Stimulated activated CD4-positive, alpha-beta T cell treated with anti-CD3 and anti-CD28 coated beads, Interleukin-2, amount 100 ng/mL, for 24 hours (primary cell): Measurements from ENCODE around the gene NDC80.
"Not testable (repeated sequence)": the region's sequence is repeated elsewhere in the genome, so short reads cannot be mapped to it uniquely, and the experiment has no call there.

Source experiments
- DNase-seq, 2 donors: peaks; one replicate each; pipeline ENCODE4 v3.0.0-alpha.2; 2020

The NDC80 gene

DNA sequence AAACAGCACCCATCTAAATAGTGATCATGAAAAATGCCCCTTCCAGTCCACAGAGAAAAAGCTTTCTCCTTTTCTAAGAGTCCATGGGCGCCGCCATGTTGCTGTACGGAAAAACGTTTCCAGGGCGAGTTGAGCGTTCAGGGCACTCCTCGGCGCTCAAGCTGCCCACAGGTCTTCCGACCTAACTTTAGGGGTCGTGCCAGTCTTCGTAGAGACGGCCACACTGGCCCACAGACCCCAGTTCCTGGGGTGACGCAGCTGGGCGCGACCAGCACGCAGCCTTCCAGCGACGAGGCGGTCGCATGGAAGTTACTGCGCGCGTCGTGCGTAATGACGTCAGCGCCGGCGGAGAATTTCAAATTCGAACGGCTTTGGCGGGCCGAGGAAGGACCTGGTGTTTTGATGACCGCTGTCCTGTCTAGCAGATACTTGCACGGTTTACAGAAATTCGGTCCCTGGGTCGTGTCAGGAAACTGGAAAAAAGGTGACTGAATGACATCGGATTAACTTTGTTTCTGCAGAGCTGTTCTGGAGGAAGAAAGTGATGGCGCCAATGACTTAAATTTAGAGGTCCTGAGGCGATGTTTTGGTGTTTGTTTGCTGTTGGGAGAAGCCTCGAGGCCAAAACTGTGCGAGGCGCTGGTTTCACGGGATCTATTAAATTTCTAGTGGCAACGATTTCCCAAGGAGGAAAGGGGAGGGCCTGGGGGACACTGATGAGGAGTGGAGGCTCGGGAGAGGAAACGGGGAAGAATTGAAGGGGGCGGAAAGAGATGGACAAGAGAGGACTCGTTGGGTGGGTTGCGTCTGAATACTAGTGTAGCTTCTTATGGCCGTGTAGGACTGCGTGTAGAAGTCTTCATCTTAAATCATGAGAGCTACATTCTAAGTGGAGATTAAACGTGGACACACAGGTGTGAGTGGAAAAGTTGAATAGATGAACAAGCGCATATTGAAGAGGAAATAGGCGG is at the start of gene NDC80, which contains the start of gene METTL4:
Gene NDC80, plus strand, starts transcription at position 358 of the 971 bp plus-strand sequence. CDS start 1,429 bp downstream, outside the sequence.
Gene METTL4, minus strand, starts transcription at position 306 of the 971 bp plus-strand sequence. CDS start 4,289 bp downstream, outside the sequence.
- DNase-seq = peak; percentile 84 to 87

DNA sequence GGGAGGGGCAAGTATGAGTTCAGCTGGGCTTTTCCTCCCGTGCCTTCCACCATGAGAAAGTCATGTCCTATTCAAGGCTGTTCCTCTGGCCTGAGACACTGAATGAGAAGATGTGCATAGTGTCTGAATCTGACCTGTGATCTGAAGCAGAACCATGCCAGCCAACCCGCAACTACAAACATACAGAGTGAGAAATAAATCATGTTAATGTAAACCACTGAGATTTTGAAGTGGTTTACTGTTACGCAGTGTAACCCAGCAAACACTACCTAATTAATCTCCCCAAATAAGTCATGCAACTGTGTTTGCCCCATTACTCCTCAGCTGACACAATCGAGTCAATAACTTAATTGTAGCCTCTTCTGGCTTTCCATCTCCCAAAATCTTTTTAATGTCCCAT is 49.2 kb upstream of the NDC80 start:
- DNase-seq = no peak

DNA sequence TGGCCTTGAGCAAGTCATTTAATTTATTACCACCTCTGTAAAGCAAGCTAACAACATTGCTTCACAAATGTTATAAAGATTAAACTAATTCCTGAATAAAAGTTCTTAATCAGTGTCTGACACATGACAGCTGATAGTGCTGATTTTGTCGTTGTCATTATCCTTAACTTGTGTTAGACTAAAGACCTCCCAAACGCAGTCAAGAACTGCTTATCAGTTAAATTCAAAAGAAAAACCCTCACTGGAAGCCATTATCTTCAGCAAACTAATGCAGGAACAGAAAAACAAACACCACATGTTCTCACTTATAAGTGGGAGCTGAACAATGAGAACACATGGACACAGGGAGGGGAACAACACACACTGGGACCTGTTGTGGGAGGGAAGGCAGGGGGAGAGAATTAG is 46.6 kb upstream of the NDC80 start:
- DNase-seq = not testable (repeated sequence)

DNA sequence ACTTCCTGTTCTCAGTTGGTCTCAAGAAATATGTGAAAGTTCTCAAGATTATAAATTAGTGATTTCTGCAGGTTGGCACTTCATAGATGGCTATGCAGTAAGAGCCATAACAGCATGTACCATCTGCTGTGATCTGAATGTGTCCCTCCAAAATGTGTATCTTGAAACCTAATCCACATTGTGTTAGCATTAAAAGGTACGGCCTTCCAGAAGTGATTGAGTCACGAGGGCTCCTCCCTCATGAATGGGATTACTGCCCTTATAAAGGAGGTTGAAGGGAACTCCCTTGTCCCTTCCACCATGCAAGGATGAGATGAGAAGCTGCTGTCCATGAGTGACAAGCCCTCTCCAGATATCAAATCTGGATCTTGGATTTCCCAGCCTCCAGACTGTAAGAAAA is 45.0 kb upstream of the NDC80 start:
- no peak for DNase-seq

DNA sequence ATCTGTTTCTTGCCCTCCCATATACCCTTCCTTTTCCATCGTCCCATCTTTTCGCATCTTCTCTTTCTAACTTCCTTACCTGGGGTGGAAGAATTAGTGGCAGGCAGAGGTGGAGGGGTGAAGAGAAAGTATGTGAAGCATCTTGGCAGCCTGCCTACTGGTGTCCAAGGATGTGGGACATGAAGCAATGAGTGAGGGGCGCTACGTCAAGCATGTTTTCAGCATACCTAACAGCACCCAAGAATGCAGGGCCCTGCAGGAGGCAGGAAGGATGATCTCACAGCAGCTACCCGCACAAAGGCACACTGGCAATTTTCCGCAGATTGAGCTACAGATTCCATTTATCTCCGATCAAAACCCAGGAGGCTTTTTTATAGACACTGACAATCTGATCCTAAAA is 42.2 kb upstream of the NDC80 start:
- DNase-seq = no peak

DNA sequence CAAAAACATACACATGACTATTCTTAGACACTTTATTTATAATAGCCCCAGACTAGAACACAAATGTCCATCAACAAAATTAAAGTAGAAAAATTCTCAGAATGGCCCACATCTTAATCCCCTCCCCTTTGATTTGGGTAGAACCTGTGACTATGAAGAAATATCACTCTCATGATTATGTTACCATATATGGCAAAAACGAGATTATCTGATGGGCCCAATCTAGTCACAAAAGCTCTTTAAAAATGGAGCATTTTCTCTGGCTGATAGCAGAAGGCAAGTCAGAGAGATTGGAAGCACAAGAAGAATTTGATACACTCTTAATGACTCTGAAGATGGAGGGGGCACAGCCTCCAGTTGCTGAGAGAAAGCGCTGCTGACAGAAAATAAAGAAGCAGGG is 39.6 kb upstream of the NDC80 start:
- DNase-seq = no peak

DNA sequence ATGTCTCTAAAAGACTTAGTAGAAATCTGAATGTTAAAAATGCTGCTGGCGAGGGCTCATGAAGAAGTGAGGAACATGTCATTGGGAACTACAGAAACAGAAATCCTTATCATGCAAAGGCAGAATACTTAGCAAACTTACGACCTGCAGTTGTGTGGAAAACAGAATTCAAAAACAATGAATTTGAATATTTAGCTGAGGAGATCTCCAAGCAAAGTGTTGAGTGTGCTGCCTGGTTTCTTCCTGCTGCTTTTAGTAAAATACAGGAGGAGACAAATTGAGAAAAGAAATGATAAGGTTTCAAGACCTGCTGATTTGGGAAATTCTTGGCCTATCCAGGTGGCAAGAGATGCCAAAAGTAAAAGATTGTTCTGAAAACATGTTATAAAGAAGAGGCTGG is 38.6 kb upstream of the NDC80 start:
- DNase-seq = no peak

DNA sequence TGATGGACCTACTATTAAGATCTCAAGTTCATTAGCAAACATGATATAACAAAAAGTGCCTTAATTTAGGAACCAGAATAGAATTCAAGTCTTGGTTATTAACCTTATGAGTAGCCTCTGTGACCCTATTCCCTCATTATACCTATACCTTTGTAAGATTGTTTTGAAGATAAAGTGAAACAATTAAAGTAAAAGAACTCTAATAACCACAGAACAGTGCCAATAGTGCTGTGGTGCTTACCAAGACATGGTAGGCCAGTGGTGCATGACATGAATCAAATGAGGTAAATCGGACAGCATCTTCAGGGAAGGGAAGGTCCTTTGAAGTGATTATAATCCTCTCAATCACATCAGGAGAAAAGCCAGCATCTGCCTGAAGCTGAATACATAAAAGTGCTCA is 36.5 kb upstream of the NDC80 start:
- no peak for DNase-seq

DNA sequence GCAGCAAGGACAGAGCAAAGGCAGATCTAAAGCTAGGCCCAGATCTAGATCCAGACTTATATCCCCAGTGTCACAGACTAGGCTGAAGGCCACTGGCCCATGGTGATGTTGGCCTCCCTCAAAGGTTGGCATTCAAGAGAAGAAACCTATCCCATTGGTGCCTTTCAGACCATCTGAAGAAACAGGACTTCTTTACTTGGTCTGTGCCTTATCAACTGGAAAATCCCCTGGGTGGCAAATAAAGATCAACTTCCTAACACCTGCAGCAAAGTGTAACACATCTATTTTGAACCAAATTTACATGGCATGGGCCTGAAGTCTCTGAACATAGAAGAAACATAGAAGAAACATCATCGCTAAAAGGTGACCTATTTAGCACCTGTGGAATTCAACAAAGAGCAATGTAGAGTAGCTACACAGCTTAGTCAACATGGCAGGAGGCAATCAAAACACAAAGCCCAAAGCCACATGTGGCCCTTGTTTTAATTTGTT is 35.9 kb upstream of the NDC80 start:
- DNase-seq = no peak

DNA sequence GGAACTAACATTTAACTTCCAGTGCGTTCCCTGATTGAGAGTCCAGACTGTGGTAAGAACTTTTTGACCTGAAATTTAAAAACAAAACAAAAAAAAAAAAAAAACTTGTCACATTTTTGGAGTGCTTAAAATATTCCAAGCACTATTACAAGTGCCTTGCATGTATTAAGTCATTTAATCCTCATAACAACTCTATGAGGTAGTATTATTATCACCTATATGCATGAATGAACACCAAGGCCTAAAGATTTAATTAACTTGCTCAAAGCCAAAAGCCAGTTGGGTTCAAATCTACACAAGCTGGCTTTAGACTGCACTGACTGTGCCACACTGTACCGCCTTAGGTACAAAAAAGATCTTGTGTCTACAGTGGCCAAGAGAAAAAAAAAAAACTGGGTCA is 35.3 kb upstream of the NDC80 start:
- DNase-seq = no peak

DNA sequence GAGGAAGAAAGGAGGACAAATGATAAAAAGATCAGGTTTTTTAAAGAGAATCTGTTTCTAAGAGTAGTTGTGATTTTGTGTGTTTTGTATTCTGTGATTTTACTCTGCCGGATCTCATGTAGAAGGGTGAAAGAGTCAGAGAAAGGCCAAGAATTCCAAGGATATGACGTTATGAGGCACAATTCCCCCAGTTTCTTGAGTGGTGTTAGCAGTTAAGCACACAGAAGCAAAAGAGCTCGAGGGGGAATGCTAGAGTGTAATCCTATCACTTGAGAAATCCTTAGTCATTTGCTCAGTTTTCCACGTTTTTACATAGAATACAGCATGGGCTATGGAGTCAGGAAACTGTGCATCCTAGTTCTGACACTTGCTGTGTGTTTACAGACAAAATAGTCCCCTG is 34.9 kb upstream of the NDC80 start:
- no peak for DNase-seq

DNA sequence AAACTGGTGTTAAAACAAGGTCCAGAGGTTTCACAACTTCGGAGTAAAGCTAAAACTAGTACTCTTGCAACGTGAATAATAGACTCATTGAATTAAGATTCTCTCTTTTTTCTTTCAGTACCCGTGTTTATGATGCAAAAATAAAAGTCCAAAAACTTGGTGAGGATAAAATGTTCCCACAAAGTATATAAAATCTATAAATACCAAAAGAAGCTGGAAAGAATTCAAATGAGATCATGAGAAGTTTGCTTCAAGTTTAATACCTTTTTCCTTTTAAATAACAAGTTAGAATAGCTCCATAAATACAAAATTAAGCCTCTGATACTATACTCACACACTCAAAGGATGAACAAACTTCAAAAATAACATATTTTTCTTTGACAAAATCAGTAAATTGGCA is 34.1 kb upstream of the NDC80 start:
- no peak for DNase-seq

DNA sequence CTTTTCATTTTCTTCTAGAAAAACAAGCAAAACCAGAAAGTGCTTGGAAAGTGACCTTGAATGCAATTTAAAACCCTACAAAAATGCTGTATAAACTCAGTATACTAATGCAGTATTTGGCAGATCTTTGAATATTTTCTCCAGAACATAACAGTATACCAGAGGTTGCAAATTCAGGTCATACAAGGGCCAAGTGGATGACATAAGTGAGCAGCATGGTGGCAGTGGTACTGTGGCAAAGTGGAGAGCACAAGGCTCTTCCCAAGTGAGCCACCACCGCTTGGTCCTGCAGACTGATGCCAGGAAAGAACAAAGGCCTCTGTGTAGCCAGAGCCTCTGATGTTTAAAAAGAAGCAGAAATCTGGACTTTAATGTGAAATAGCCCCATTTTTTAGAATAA is 33.1 kb upstream of the NDC80 start:
- DNase-seq = no peak

DNA sequence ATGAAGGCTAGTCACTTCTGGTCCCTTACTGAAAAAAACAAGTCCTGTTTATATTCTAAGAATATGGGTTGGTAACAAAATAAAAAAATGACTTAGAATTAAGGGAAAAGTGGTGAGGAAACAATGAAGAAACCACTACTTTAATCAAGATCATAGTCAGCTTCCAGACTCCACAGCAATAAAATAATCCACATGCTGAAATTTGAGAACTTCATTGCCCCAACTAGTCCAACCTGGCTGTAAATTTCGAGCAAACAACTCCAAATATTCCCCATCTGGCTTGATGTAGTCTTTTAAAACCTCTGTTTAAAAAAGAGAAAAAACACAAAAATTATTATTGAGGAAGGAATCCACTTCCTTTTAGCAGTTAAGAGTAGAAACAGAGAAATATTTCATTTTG is 32.5 kb upstream of the NDC80 start:
- DNase-seq = no peak

DNA sequence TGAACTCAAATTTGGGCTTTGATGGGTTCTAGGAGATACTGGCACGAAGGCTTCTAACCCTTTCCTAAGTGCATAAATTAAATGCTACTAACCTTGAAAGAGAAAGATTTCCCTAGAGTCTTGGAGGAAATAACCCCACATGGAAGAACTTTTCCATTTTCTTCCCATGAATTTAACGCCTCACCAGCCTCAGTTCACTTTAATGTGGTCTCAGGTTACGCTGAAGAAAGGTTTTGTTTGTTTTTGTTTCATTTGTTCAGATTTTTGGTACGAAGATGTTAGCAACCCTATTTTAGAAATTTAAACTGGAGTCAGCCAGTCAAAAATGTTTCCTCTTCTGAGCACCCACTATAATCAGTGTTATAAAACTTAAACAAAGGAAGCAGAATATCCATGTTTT is 30.8 kb upstream of the NDC80 start:
- no peak for DNase-seq

DNA sequence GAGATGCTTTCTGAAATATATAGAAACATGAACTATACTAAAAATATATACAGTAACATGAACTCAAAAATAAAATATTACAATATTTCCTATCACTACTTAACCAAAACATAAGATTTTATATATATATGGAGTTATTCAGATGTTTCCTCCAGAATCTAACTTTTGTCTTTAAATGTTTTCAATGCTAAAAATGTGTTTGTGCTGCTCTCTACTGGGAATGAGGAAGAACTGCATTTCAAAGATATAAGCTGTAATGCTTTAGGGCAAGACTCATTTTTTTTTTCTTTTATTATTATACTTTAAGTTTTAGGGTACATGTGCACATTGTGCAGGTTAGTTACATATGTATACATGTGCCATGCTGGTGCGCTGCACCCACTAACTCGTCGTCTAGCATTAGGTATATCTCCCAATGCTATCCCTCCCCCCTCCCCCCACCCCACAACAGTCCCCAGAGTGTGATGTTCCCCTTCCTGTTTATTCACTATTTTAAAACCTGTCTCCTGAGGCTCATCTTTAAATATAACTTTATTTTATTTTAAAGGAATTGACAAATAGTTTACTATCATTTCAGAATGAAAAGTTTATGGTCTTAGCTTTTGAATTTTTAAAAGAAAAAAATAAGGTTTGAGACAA is 29.3 kb upstream of the NDC80 start:
- DNase-seq = not testable (repeated sequence)

DNA sequence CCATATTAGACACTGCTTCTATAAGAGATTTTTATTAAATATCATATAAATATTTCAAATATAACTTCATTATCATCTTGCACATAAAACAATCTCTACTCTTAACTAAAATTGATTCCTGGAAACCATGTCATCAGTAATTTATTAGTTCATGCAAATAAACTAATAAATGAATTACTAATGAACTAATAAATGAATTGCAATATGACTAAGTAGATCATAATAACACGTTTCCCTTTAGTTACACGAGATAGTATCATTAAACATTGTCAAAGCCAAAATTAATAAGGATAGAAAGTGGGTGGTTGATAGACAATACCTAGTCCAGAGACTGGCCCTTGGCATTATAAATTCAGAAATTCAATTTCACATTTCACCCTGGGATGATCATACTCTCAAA is 26.2 kb upstream of the NDC80 start:
- no peak for DNase-seq

DNA sequence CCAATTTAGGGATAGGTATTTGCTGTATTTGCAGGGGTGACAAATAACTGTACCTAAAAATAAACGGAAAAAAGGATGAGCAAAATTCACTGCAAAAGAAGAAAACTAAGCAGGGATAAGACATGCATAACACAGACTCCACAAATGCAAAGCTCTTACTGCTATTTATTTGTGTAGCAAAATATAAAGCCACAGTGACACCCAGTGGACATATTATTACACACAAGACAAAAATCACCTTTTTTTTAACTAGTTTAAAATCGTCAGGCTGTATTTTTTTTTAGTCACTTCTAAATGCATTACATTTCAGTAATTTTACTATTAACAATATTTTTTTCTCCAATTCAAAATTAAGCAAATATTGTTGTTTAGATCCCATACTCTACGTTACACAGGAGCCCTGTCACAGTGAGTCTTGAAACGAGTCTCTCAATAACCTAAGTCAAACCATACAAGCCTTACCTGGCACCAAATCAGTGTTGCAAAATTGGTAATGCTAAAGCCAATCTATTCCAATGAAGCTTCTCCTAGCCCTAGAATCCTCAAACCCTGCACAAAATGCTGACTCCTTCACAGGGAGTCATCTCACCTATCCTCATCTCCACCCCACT is 23.8 kb upstream of the NDC80 start:
- DNase-seq = no peak

DNA sequence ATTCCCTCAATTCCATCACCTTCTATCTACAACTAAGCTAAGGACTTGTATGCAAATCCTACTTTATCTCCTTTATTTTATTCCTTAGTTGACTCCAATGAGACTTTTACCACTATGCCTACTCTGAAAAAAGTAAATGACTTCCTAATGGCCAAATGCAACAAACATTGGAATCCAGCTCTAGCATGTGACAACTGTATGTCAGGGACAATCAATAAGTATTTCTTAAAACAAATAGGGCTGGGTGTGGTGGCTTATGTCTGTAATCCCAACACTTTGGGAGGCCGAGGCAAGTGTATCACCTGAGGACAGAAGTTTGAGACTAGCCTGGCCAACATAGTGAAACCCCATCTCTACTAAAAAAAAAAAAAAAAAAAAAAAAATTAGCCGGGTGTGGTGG is 21.9 kb upstream of the NDC80 start:
- no peak for DNase-seq

DNA sequence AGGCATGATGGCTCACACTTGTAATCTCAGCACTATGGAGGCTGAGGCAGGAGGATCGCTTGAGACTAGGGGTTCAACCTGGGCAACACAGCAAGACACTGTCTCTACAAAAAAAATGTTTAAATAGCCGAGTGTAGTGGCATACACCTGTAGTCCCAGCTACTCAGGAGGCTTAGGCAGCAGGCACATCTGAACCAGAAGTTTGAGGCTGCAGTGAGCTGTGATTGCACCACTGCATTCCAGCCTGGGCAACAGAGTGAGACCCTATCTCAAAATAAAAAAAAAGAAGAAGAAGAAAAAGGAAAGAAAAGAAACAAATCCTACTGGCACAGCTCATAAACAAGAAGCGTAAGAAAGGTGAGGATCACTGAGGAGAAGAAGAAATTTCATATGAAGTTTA is 19.9 kb upstream of the NDC80 start:
- DNase-seq = no peak

DNA sequence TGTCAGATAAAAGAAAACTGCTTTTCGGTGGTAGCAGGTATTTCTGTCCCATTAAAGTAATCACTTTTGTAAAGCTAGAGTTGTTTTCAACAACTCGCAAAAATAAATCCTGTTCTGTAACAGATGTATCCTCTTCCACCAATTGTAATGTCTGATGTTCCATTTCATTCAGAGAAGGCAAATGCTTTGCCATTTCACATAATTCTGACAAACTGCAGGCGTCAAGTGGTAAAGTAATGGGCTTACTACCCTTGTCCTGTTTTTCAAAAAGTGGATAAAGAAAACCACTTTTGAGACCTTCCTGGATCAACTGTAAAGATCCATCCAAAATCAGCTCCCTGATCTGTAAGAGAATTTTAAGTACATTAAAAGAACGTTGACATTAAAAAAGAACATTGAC is 16.7 kb upstream of the NDC80 start:
- DNase-seq = no peak

DNA sequence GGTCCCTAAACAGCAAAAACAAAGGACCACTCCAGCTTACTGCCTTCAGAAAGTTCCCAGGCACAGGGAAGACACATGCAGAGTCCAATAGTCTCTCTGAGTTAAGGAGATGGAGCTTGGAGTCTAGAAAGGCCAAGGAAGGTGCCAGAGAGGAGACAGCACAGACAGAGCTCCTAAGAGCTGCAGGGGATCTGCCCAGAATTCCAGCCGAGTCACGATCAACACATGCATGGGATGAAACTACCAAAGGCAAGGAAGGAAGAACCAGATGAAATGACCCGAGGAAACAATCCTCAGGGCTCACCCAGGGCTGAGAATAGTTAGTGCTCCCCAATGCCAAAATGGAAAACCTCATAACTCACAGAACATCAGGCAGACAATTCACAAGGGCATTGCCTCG is 15.5 kb upstream of the NDC80 start:
- DNase-seq = no peak

DNA sequence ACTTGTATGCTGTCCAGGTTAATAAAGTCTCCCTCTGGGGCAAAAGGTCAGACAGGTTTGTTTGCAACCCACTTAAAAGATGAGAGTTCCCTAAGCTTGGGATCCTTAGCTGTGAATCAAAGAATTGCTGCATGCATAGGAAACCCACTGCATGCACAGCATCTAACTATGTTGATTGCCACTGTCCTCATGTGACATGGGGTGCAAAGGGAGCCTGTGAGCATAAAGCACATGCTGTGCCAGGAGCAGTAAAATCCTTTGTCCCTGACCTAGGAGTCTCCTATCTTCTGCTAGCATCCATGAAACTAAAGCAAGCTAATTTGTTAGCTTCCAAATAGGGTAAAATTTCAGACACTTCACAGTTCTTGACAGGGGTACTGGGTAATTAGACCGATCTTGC is 13.8 kb upstream of the NDC80 start:
- no peak for DNase-seq

DNA sequence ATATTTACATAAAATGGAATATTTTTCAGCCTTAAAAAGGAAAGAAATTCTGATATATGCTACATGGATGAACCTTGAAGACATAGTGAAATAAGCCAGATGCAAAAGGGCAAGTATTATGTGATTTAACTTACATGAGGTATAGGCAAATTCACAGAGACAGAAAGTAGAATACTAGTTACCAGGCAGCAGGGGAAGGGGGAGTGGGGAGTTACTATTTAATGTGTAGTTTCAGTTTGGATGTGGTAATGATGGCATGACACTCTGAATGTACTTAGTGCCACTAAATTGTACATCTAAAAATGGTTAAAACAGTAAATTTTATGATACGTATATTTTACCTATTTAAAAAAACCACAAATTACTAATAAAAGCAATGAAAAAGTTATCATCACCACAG is 12.1 kb upstream of the NDC80 start:
- DNase-seq = no peak
